A549 (cell line): ENCODE data around the gene MTF2. TPM values are rescaled to one million over a fixed set of nuclear protein-coding genes. Genes with fewer than 3 reads are reported as not detected.

Experiments
- ATAC-seq, 2 experiments: fragments of 200-7000 bp in 1 of 2; fragments of >200 bp in 1 of 2; cut with Nextera tagmentation in 1 of 2; cut with Tn5 transposase in 1 of 2; 3 replicates each; pipeline versions ENCODE4 v1.8.0 to v1.9.1; 2018 to 2020; ENCODE audit warnings: mild to moderate bottlenecking in 1 of 2, moderate library complexity in 1 of 2
- CTCF ChIA-PET: fragments of 300-600 bp; sonication (Branson Sonifier 250); formaldehyde crosslinking; extraction: SDS; loops from one replicate; lab custom pipeline; 2021; ENCODE audit warnings: antibody characterized with exemption, inconsistent platforms; lab: Yijun Ruan, JAX
- POLR2A ChIA-PET: fragments of 350-600 bp; formaldehyde crosslinking; extraction: SDS; loops from one replicate; lab custom pipeline; 2021; ENCODE audit warnings: antibody characterized with exemption, inconsistent platforms; lab: Yijun Ruan, JAX
- DNase-seq, 2 experiments: peaks; one replicate each; pipeline versions ENCODE4 v3.0.0 to v3.0.0-alpha.2; 2011 to 2016; ENCODE audit warnings: low read depth in 1 of 2, low spot score in 1 of 2
- FAIRE-seq: peaks from 2 replicates; lab custom pipeline; 2011; peaks lifted over from hg19 to GRCh38; lab: Jason Lieb, UNC
- H3K27ac ChIP-seq, 2 experiments: fragments of >200 bp; sonication (Bioruptor Twin); formaldehyde crosslinking; 3 replicates each; pipeline ENCODE4 v1.5.1; 2016 to 2017
- H3K4me1 ChIP-seq: fragments of >200 bp; sonication (Bioruptor Twin); formaldehyde crosslinking; 3 replicates; pipeline ENCODE4 v1.6.1; 2016
- H3K4me2 ChIP-seq: fragments of >200 bp; sonication (Bioruptor Twin); formaldehyde crosslinking; 3 replicates; pipeline ENCODE4 v1.6.1; 2016
- H3K4me3 ChIP-seq: fragments of >200 bp; sonication (Bioruptor Twin); formaldehyde crosslinking; 3 replicates; pipeline ENCODE4 v1.5.1; 2016
- H3K9me3 ChIP-seq: fragments of >200 bp; sonication (Bioruptor Twin); formaldehyde crosslinking; 3 replicates; pipeline ENCODE4 v1.6.1; 2016
- BCL3 ChIP-seq: fragments of >200 bp; sonication (Bioruptor Twin); formaldehyde crosslinking; IDR thresholded peaks from 3 replicates; pipeline ENCODE4 v1.6.1; 2016
- CEBPB ChIP-seq, 2 experiments: fragments of >200 bp in 1 of 2; sonication (Bioruptor Twin) in 1 of 2; formaldehyde crosslinking in 1 of 2; IDR thresholded peaks; 2 replicates each; pipeline ENCODE4 v1.6.1; 2012 to 2016
- E2F6 ChIP-seq: IDR thresholded peaks from 2 replicates; pipeline ENCODE4 v1.6.1; 2012; ENCODE audit warnings: low read depth, borderline replicate concordance
- EHF ChIP-seq: fragments of 250-450 bp; sonication (Bioruptor Pico); IDR thresholded peaks from 2 replicates; pipeline ENCODE4 v1.5.0; 2020; ENCODE audit warnings: mild to moderate bottlenecking
- FOXS1 ChIP-seq: fragments of 250-450 bp; sonication (Bioruptor Pico); IDR thresholded peaks from 2 replicates; pipeline ENCODE4 v1.5.0; 2020; ENCODE audit warnings: mild to moderate bottlenecking, moderate library complexity
- GATA3 ChIP-seq: IDR thresholded peaks from 2 replicates; pipeline ENCODE4 v1.6.1; 2012; ENCODE audit warnings: borderline replicate concordance
- HDAC2 ChIP-seq: fragments of 200-600 bp; sonication (generic); IDR thresholded peaks from 2 replicates; pipeline ENCODE4 v1.6.1; 2016
- JUN ChIP-seq, 2 experiments: fragments of >200 bp; sonication (Bioruptor Twin); formaldehyde crosslinking; IDR thresholded peaks; 2 replicates in 1 of 2; 3 replicates in 1 of 2; pipeline ENCODE4 v1.6.1; 2016 to 2017
- KDM1A ChIP-seq: fragments of 200-600 bp; sonication (generic); IDR thresholded peaks from 2 replicates; pipeline ENCODE4 v1.6.1; 2016; ENCODE audit warnings: low read depth, mild to moderate bottlenecking
- KDM5A ChIP-seq: fragments of 200-600 bp; sonication (generic); IDR thresholded peaks from 2 replicates; pipeline ENCODE4 v1.6.1; 2016; ENCODE audit warnings: antibody characterized with exemption, mild to moderate bottlenecking
- MYC ChIP-seq: IDR thresholded peaks from 2 replicates; pipeline ENCODE4 v1.6.1; 2012; ENCODE audit warnings: mild to moderate bottlenecking, inconsistent platforms, low read length, improper control_type of control experiment, borderline replicate concordance
- PHF8 ChIP-seq: fragments of 200-600 bp; sonication (generic); IDR thresholded peaks from 2 replicates; pipeline ENCODE4 v1.6.1; 2016; ENCODE audit warnings: low read depth, mild to moderate bottlenecking, antibody characterized with exemption, moderate library complexity, borderline replicate concordance
- POLR2A ChIP-seq: IDR thresholded peaks from 2 replicates; pipeline ENCODE4 v1.6.1; 2012; ENCODE audit warnings: mild to moderate bottlenecking, low read length
- POLR2AphosphoS2 ChIP-seq: conservative IDR thresholded peaks from 2 replicates; pipeline ENCODE4 v1.6.1; 2012; ENCODE audit warnings: low read length, improper control_type of control experiment, inconsistent platforms
- REST ChIP-seq: fragments of 200-600 bp; sonication (generic); IDR thresholded peaks from 2 replicates; pipeline ENCODE4 v1.6.1; 2016; ENCODE audit warnings: antibody characterized with exemption, mild to moderate bottlenecking, moderate library complexity
- RNF2 ChIP-seq: fragments of 200-600 bp; sonication (generic); IDR thresholded peaks from 2 replicates; pipeline ENCODE4 v1.6.1; 2016; ENCODE audit warnings: low read depth, mild to moderate bottlenecking, antibody characterized with exemption, moderate library complexity, borderline replicate concordance
- WGBS: methylation state at CpG from one replicate; pipeline ENCODE4 v1.1.6; 2017; ENCODE audit errors: missing lambda C conversion rate; 5-methylcytosine and 5-hydroxymethylcytosine counted together
- polyA plus RNA-seq, 4 experiments: library from polyadenylated mRNA; depleted of rRNA in 3 of 4; stranded (reverse); fragments of >200 nt; fragmentation: RNase III in 1 of 4; extraction: RNeasy Plus Mini Kit Qiagen cat#74134 plus additional on column Dnase treatment in 1 of 4; gene quantifications; 2 replicates in 3 of 4; 3 replicates in 1 of 4; pipeline ENCODE4 v1.2.3, GENCODE V29; 2011 to 2017

Gene MTF2
- polyA plus RNA-seq, 2 of the 4 experiments (the other 2 are of a cell fraction): 14.3 to 31.2 TPM

- TF ChIP-seq JUN (IDR thresholded peaks at IDR 0.05) (peak in 1 of 2 experiments; percentile 46; a peak in 2 of 5 replicates), EHF (CRISPR knock-in tag) (no peak), E2F6 (peak; percentile 93; the same call in 1 of the 2 replicates), BCL3 (0 out of 3 replicates have a peak, but pooled peaks have one; percentile 46), KDM1A (no peak), PHF8 (peak; percentile 86; the same call in 1 of the 2 replicates), MYC (no peak), GATA3 (no peak), CEBPB (IDR thresholded peaks at IDR 0.05) (peak; percentile 29 to 69; a peak in 3 of 4 replicates), FOXS1 (CRISPR knock-in tag) (no peak)
Observed at GRCh38 chr1:93179886-93180722, 101.0 kb downstream of the MTF2 start, which contains the start of gene TMED5 (continued).

- ATAC-seq (peak in 1 of 2 experiments; percentile 31; a peak in 5 of 6 replicates), FAIRE-seq (no peak), DNase-seq (peak in 1 of 2 experiments; percentile 64)
- ChIA-PET CTCF (interaction anchor here (0.6 kb wide), 1 partner anchor 113 kb away, joined by 3 read pairs; no protein-coding TSS in a partner anchor), POLR2A (no interaction called here)
- TF ChIP-seq RNF2 (no peak), HDAC2 (peak; percentile 88; the same call in 1 of the 2 replicates), E2F6 (peak; percentile 41; the same call in 1 of the 2 replicates), KDM5A (0 out of 2 replicates have a peak, but pooled peaks have one; percentile 38), POLR2A (0 out of 2 replicates have a peak, but pooled peaks have one; percentile 6)
- peak within 1 kb of the TSS; percentile 60 for H3K4me3 ChIP-seq
- no peaks in the 10 kb centered on the region for H3K9me3 ChIP-seq
- H3K27ac ChIP-seq: peak within 1 kb of the TSS; percentile 81 to 94
- peaks cover 34% of the 10 kb centered on the region; the same call in 2 of the 3 replicates for H3K4me1 ChIP-seq
- whole genome bisulfite sequencing: 5% methylated on average over 23 of the region's 43 CpGs
- H3K4me2 ChIP-seq: peak within 1 kb of the TSS; percentile 92
Observed at GRCh38 chr1:93180723-93181613, 101.9 kb downstream of the MTF2 start, which contains the start of gene CCDC18. CCDC18 (plus strand) TSS chr1:93180724; CDS start chr1:93183362, 2,638 bp downstream.

- ChIA-PET CTCF (no interaction called here), POLR2A (no interaction called here)
- Histone ChIP-seq H3K4me1 (peaks cover 16% of the 10 kb centered on the region; the same call in 2 of the 3 replicates), H3K27ac (no peak overlapping the region), H3K9me3 (no peaks in the 10 kb centered on the region), H3K4me2 (no peak overlapping the region), H3K4me3 (no peak overlapping the region)
- ATAC-seq: no peak
- no peak for DNase-seq
- 88% methylated on average over 1 of the region's 1 CpG for WGBS
- FAIRE-seq: no peak
- no peak for TF ChIP-seq POLR2AphosphoS2
- TF ChIP-seq REST: no peak
Observed at GRCh38 chr1:93186667-93187066, 107.6 kb downstream of the MTF2 start.
